ENCODE data around the gene FZD4. TPM values are rescaled to one million over a fixed set of nuclear protein-coding genes. Genes with fewer than 3 reads are reported as not detected.

FZD4 gene
- total RNA-seq, 1 donor from 2014 or later, result 124 TPM

- H3K27ac ChIP-seq, result no peak overlapping the region
- H3K4me1 ChIP-seq, result peaks cover 0 to 10% of the 10 kb centered on the region in 2 donors
- intact Hi-C loops (cut with DNase I), result no loop called here
- H3K9me3 ChIP-seq, result no peaks in the 10 kb centered on the region
- no peak for TF ChIP-seq CTCF (IDR thresholded peaks at IDR 0.05)
- DNase-seq (ENCODE audit: low spot score in 2 of 2), result no peak
- H3K27me3 ChIP-seq, result no peaks in the 10 kb centered on the region
- H3K36me3 ChIP-seq, result no peaks in the 10 kb centered on the region
- H3K4me3 ChIP-seq, result no peak overlapping the region
Measured at GRCh38 chr11:86980086-86980796, 25.0 kb upstream of the FZD4 start.

GRCh38 chr11:86978756-86979608, 23.8 kb upstream of the FZD4 start:
- Histone ChIP-seq H3K27ac (no peak overlapping the region), H3K36me3 (no peaks in the 10 kb centered on the region), H3K4me3 (no peak overlapping the region), H3K4me1 (peaks cover 0 to 10% of the 10 kb centered on the region in 2 donors), H3K27me3 (no peaks in the 10 kb centered on the region), H3K9me3 (no peaks in the 10 kb centered on the region)
- intact Hi-C loops (cut with DNase I), result no loop called here
- no peak for DNase-seq (ENCODE audit: low spot score in 2 of 2)
- TF ChIP-seq CTCF (IDR thresholded peaks at IDR 0.05), result peak in 2 of 3 experiments; percentile 14 to 30

- DNase-seq (ENCODE audit: low spot score in 2 of 2), result peak in 1 of 2 donors; percentile 74
- no peaks in the 10 kb centered on the region for H3K36me3 ChIP-seq
- TF ChIP-seq CTCF (IDR thresholded peaks at IDR 0.05), result no peak
- H3K4me1 ChIP-seq, result peaks cover 0 to 10% of the 10 kb centered on the region in 2 donors
- no peaks in the 10 kb centered on the region for H3K27me3 ChIP-seq
- intact Hi-C loops (cut with DNase I), result no loop called here
- H3K27ac ChIP-seq, result peak overlapping the region in 1 of 2 donors; percentile 15
- H3K4me3 ChIP-seq, result no peak overlapping the region
- H3K9me3 ChIP-seq, result peaks cover 0 to 2% of the 10 kb centered on the region in 2 donors
Measured at GRCh38 chr11:86978247-86978646, 23.1 kb upstream of the FZD4 start.

- peak in 1 of 2 donors; percentile 70 for DNase-seq (ENCODE audit: low spot score in 2 of 2)
- Histone ChIP-seq H3K9me3 (peaks cover 0 to 9% of the 10 kb centered on the region in 2 donors), H3K4me3 (no peak overlapping the region), H3K27me3 (no peaks in the 10 kb centered on the region), H3K36me3 (no peaks in the 10 kb centered on the region), H3K27ac (peak overlapping the region; percentile 15 to 37), H3K4me1 (peaks cover 0 to 10% of the 10 kb centered on the region in 2 donors)
- intact Hi-C loops (cut with DNase I), result no loop called here
- TF ChIP-seq CTCF (IDR thresholded peaks at IDR 0.05), result no peak
Measured at GRCh38 chr11:86977441-86978050, 22.4 kb upstream of the FZD4 start.

- no peak for DNase-seq (ENCODE audit: low spot score in 2 of 2)
- Histone ChIP-seq H3K4me1 (peaks cover 0 to 10% of the 10 kb centered on the region in 2 donors), H3K9me3 (peaks cover 0 to 15% of the 10 kb centered on the region in 2 donors), H3K27ac (no peak overlapping the region), H3K27me3 (no peaks in the 10 kb centered on the region), H3K4me3 (no peak overlapping the region), H3K36me3 (no peaks in the 10 kb centered on the region)
- intact Hi-C loops (cut with DNase I), result no loop called here
- no peak for TF ChIP-seq CTCF (IDR thresholded peaks at IDR 0.05)
Measured at GRCh38 chr11:86972734-86973133, 17.5 kb upstream of the FZD4 start.

All from ascending aorta (tissue), 2 donors.